HepG2 (cell line): ENCODE results near the gene NUP62. TPM values are rescaled to one million over a fixed set of nuclear protein-coding genes. Genes with fewer than 3 reads are reported as not detected.

Source experiments
- ATAC-seq: fragments of 200-7000 bp; cut with Tn5 transposase; 3 replicates; pipeline ENCODE4 v1.9.1; 2020; ENCODE audit warnings: mild to moderate bottlenecking, moderate library complexity
- BruUV-seq: library from RNA; stranded (reverse); fragments of 400-500 nt; replicated peaks from 2 replicates; lab custom pipeline; 2021; lab: Mats Ljungman, UMichigan
- CTCF ChIA-PET: fragments of 300-600 bp; formaldehyde crosslinking; extraction: SDS; loops from one replicate; lab custom pipeline; 2021; ENCODE audit warnings: low total read pairs, inconsistent platforms, low intra/inter-chr PET ratio; lab: Yijun Ruan, JAX
- POLR2A ChIA-PET: fragments of 350-600 bp; sonication (Branson Sonifier 250); formaldehyde crosslinking; loops from one replicate; lab custom pipeline; 2020; ENCODE audit warnings: antibody characterized with exemption, inconsistent platforms; lab: Yijun Ruan, JAX
- DNase-seq: peaks from one replicate; pipeline ENCODE4 v3.0.0-alpha.2; 2015; ENCODE audit warnings: low spot score
- FAIRE-seq: peaks from 3 replicates; lab custom pipeline; 2011; peaks lifted over from hg19 to GRCh38; lab: Jason Lieb, UNC
- H2AFZ ChIP-seq: one replicate; pipeline ENCODE4 v1.6.1; 2011; ENCODE audit warnings: low read length, inconsistent platforms
- H3K27ac ChIP-seq: fragments of 300-600 bp; 3 replicates; pipeline ENCODE4 v1.8.0; 2011; ENCODE audit warnings: mixed run types, mild to moderate bottlenecking, mixed read lengths, low read length, inconsistent platforms; ENCODE audit not compliant: insufficient read depth; ENCODE audit errors: extremely low read length
- H3K27me3 ChIP-seq, 2 experiments: fragments of 200-600 bp in 1 of 2; 2 replicates in 1 of 2; 3 replicates in 1 of 2; pipeline versions ENCODE4 v1.6.0 to v1.8.0; 2011; ENCODE audit warnings: low read length in 2 of 2, mild to moderate bottlenecking in 2 of 2, moderate library complexity in 2 of 2, inconsistent platforms in 1 of 2; ENCODE audit not compliant: insufficient read depth in 2 of 2, control insufficient read depth in 1 of 2
- H3K36me3 ChIP-seq, 2 experiments: fragments of 200-600 bp in 1 of 2; replicated peaks in 1 of 2; 2 replicates in 1 of 2; 3 replicates in 1 of 2; pipeline versions ENCODE4 v1.5.1 to v1.8.0; 2011; ENCODE audit warnings: low read length in 2 of 2, inconsistent platforms in 1 of 2; ENCODE audit not compliant: insufficient read depth in 2 of 2, control insufficient read depth in 1 of 2
- H3K4me1 ChIP-seq: 2 replicates; pipeline ENCODE4 v1.5.1; 2012; ENCODE audit warnings: low read length, inconsistent platforms; ENCODE audit not compliant: insufficient read depth
- H3K4me2 ChIP-seq: 2 replicates; pipeline ENCODE4 v1.6.0; 2011; ENCODE audit warnings: low read depth, low read length, inconsistent platforms
- H3K4me3 ChIP-seq, 3 experiments: fragments of 200-600 bp in 1 of 3; sonication (generic), shearing (Covaris generic) in 1 of 3; replicated peaks in 1 of 3; 2 replicates each; pipeline ENCODE4 v1.5.1; 2011 to 2016; ENCODE audit warnings: low read length in 3 of 3, inconsistent platforms in 2 of 3, low read depth in 2 of 3, mild to moderate bottlenecking in 2 of 3, control low read depth in 1 of 3, mixed read lengths in 1 of 3; ENCODE audit not compliant: insufficient read depth in 1 of 3
- H3K79me2 ChIP-seq: one replicate; pipeline ENCODE4 v1.6.1; 2011; ENCODE audit warnings: low read length, inconsistent platforms; ENCODE audit not compliant: insufficient read depth
- H3K9ac ChIP-seq: 2 replicates; pipeline ENCODE4 v1.6.0; 2011; ENCODE audit warnings: mild to moderate bottlenecking, low read depth, low read length, inconsistent platforms; ENCODE audit not compliant: insufficient read depth
- H3K9me3 ChIP-seq: 2 replicates; pipeline ENCODE4 v1.5.1; 2012; ENCODE audit warnings: mild to moderate bottlenecking, low read length
- H4K20me1 ChIP-seq: 2 replicates; pipeline ENCODE4 v1.6.0; 2011; ENCODE audit warnings: inconsistent platforms, mild to moderate bottlenecking, low read length, moderate library complexity; ENCODE audit not compliant: insufficient read depth
- HNF4A ChIP-seq: sonication (generic); formaldehyde crosslinking; IDR thresholded peaks from 2 replicates; pipeline ENCODE4 v1.4.0; 2020; ENCODE audit warnings: missing genetic modification reagents
- KMT2A ChIP-seq: sonication (generic); formaldehyde crosslinking; IDR thresholded peaks from 2 replicates; pipeline ENCODE4 v1.4.0; 2020; ENCODE audit warnings: missing genetic modification reagents
- RBFOX2 ChIP-seq: fragments of 200-400 bp; formaldehyde crosslinking; IDR thresholded peaks from 2 replicates; pipeline ENCODE4 v1.6.1; 2017; ENCODE audit warnings: low read depth, mild to moderate bottlenecking, low read length
- SIN3B ChIP-seq: fragments of 150-350 bp; IDR thresholded peaks from 2 replicates; pipeline ENCODE4 v1.6.1; 2014; ENCODE audit warnings: low read length
- ZNF260 ChIP-seq: sonication (generic); formaldehyde crosslinking; IDR thresholded peaks from 2 replicates; pipeline ENCODE4 v1.4.0; 2020; ENCODE audit warnings: missing genetic modification reagents, low read depth, mild to moderate bottlenecking, borderline replicate concordance
- ZNF598 ChIP-seq: sonication (generic); formaldehyde crosslinking; IDR thresholded peaks from 2 replicates; pipeline ENCODE4 v1.5.1; 2020; ENCODE audit warnings: mild to moderate bottlenecking, missing genetic modification reagents, borderline replicate concordance
- WGBS: methylation state at CpG from one replicate; pipeline ENCODE4 v1.1.6; 2017; ENCODE audit warnings: low lambda C conversion rate; 5-methylcytosine and 5-hydroxymethylcytosine counted together
- in situ Hi-C: cut with HindIII; loops from 2 replicates; pipeline ENCODE4 v1.10.0; 2017; ENCODE audit warnings: low pct_unique_long_range_greater_than_20kb; ENCODE audit not compliant: extremely low pct_ligation_motif_present
- intact Hi-C: fragments of 100-400 bp; cut with micrococcal nuclease; formaldehyde crosslinking; loops from one replicate; pipeline ENCODE4 v1.10.0; 2022; ENCODE audit not compliant: unreplicated experiment
- polyA plus RNA-seq, 8 experiments: library from polyadenylated mRNA; depleted of rRNA in 3 of 8; stranded (reverse) in 7 of 8; unstranded in 1 of 8; fragments of >200 nt; fragmentation: Illumina TruSeq in 4 of 8; extraction: Trizol in 4 of 8; gene quantifications; 2 replicates each; pipeline versions ENCODE4 v1.2.1 to v1.2.3, GENCODE V29; 2011 to 2016; ENCODE audit warnings: low read depth in 4 of 8, missing spikeins in 1 of 8, mixed read lengths in 1 of 8; ENCODE audit not compliant: insufficient read depth in 1 of 8
- total RNA-seq, 5 experiments: library from RNA; depleted of rRNA; stranded (reverse); fragments of >200 nt; fragmentation: Illumina TruSeq; extraction: Trizol; gene quantifications; 2 replicates each; pipeline ENCODE4 v1.2.3, GENCODE V29; 2016; ENCODE audit warnings: low read depth in 1 of 5
- TF ChIP-seq, protein P1 (sequence below): sonication (generic); formaldehyde crosslinking; conservative IDR thresholded peaks from 2 replicates; pipeline ENCODE4 v1.8.0; 2022; ENCODE audit warnings: low read depth, missing genetic modification reagents

The NUP62 gene
- total and polyA plus RNA-seq, 2 of the 13 experiments (the other 11 are each of a cell fraction or from before 2014, with no cell fraction given), result 16.5 to 41.5 TPM

DNA sequence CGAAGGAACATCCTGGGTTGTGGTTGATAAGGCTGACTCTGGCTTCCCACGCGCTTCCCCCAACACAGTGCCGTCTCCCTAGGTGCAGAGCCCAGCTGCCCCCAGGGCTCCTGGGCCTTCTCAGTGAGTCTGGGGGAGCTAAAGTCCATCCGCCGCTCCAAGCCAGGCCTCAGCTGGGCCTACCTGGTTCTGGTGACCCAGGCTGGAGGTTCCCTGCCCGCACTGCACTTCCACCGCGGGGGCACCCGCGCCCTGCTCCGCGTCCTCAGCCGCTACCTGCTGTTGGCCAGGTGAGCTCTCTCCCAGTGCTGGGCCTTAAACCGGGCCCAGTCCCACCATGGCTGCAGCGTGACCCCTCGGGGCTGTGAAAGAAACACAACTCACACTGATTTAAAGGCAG is 48.1 kb downstream of the NUP62 start:
- Histone ChIP-seq H3K4me3 (no peak overlapping the region), H3K79me2 (peaks cover 14% of the 10 kb centered on the region), H2AFZ (no peak overlapping the region), H4K20me1 (peaks cover 5% of the 10 kb centered on the region), H3K9me3 (no peaks in the 10 kb centered on the region), H3K4me1 (peaks cover 21% of the 10 kb centered on the region), H3K27me3 (no peaks in the 10 kb centered on the region; a peak in 1 of 5 replicates), H3K36me3 (peaks cover 23 to 62% of the 10 kb centered on the region in 2 experiments), H3K9ac (no peak overlapping the region), H3K4me2 (no peak overlapping the region), H3K27ac (no peak overlapping the region)
- no peak for TF ChIP-seq SIN3B
- TF ChIP-seq HNF4A (CRISPR knock-in tag), result no peak
- peak; percentile 61 for TF ChIP-seq RBFOX2
- TF ChIP-seq KMT2A, result no peak
- TF ChIP-seq, protein P1, sequence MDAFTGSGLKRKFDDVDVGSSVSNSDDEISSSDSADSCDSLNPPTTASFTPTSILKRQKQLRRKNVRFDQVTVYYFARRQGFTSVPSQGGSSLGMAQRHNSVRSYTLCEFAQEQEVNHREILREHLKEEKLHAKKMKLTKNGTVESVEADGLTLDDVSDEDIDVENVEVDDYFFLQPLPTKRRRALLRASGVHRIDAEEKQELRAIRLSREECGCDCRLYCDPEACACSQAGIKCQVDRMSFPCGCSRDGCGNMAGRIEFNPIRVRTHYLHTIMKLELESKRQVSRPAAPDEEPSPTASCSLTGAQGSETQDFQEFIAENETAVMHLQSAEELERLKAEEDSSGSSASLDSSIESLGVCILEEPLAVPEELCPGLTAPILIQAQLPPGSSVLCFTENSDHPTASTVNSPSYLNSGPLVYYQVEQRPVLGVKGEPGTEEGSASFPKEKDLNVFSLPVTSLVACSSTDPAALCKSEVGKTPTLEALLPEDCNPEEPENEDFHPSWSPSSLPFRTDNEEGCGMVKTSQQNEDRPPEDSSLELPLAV (CRISPR knock-in tag), result no peak
- ATAC-seq (no peak), DNase-seq (no peak), FAIRE-seq (no peak)
- intact Hi-C loops (no loop called here), in situ Hi-C loops (no loop called here)
- CTCF ChIA-PET, result no interaction called here
- 100% methylated on average over 3 of the region's 17 CpGs for WGBS
- BruUV-seq, result no TSS peak
- POLR2A ChIA-PET, result interaction anchor here (1.0 kb wide), 1 partner anchor 12 kb away, joined by 3 read pairs; no protein-coding TSS in a partner anchor

DNA sequence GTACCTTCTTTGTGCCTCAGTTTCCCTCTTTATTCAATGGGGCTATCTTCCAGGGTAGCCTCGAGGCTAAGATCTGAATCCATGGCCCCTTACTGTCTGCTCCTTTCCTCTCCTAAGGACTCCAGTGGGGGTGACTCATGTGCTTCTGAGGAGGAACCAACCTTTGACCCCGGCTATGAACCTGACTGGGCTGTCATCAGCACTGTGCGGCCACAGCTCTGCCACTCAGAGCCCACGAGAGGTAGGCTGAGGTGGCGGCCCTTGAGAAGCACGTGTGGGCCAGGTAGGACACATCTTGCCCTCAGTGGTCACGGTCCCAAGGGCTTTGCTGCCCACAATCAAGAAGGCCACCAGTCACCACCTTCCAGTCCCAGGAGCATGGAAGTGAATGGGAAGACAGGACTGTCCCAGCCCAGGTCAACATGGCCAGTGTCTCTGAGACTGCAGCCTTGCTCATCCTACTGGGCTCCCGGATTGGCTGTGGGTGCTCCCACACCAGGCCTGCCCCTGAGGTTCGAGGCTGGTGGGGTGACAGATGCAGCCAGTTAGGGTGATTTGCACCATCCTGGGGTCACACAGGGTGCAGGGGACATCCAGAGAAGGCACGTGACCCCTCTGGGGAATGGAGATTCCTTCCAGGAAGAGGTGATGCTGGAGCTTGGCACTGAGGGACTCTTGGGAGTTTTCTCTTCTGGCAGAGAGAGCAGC is 49.0 kb downstream of the NUP62 start:
- CTCF ChIA-PET, result no interaction called here
- Histone ChIP-seq H3K9me3 (no peaks in the 10 kb centered on the region), H4K20me1 (peaks cover 5% of the 10 kb centered on the region), H2AFZ (no peak overlapping the region), H3K36me3 (peaks cover 23 to 62% of the 10 kb centered on the region in 2 experiments), H3K79me2 (peaks cover 23% of the 10 kb centered on the region), H3K4me3 (no peak overlapping the region), H3K27ac (no peak overlapping the region), H3K4me1 (peaks cover 24% of the 10 kb centered on the region), H3K4me2 (no peak overlapping the region), H3K9ac (no peak overlapping the region), H3K27me3 (no peaks in the 10 kb centered on the region; a peak in 1 of 5 replicates)
- ATAC-seq (no peak), DNase-seq (no peak), FAIRE-seq (no peak)
- TF ChIP-seq ZNF260 (0 out of 2 replicates have a peak, but pooled peaks have one; percentile 39), ZNF598 (CRISPR knock-in tag) (no peak)
- intact Hi-C loops, result no loop called here
- POLR2A ChIA-PET, result interaction anchor here (1.0 kb wide), 1 partner anchor 11 kb away, joined by 3 read pairs; no protein-coding TSS in a partner anchor
- in situ Hi-C loops, result no loop called here
- no TSS peak for BruUV-seq
- WGBS, result 100% methylated on average over 5 of the region's 10 CpGs
